Iris pigment epithelial cell (primary cell): Measurements from ENCODE around the gene NTN5.
"Not testable (repeated sequence)": the region's sequence is repeated elsewhere in the genome, so short reads cannot be mapped to it uniquely, and the experiment has no call there.

Source experiments
- DNase-seq: peaks from one replicate; pipeline ENCODE4 v3.0.0-alpha.2; 2011; ENCODE audit warnings: low read depth

Gene NTN5, protein sequence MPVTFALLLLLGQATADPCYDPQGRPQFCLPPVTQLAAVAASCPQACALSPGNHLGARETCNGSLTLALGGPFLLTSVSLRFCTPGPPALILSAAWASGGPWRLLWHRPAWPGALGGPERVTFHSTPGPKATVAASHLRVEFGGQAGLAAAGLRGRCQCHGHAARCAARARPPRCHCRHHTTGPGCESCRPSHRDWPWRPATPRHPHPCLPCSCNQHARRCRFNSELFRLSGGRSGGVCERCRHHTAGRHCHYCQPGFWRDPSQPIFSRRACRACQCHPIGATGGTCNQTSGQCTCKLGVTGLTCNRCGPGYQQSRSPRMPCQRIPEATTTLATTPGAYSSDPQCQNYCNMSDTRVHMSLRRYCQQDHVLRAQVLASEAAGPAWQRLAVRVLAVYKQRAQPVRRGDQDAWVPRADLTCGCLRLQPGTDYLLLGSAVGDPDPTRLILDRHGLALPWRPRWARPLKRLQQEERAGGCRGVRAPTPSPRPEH

DNA sequence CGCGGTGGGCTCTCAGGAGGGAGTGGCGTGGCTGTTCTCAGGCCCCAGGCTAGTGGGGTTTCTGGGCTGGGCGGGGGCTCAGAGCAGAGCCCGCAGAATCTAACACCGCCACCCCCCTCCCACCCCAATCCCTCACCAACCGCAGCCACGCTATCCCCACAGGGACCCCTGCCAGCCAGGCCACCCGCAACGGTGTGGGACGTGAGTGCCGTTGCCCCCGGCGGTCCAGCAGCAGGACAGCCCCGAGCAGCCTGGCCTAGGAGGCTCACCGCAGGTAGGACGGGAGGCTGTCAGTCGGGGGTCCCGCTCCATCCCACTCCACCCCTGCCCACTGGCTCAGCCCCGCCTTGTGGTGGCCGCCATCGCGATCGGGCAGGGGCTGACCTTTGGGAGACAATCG is at the start of gene NTN5:
Gene NTN5 (minus strand): TSS at position 24 of the 400 bp plus-strand sequence. CDS start 2,031 bp downstream, outside the sequence.
- no peak for DNase-seq

DNA sequence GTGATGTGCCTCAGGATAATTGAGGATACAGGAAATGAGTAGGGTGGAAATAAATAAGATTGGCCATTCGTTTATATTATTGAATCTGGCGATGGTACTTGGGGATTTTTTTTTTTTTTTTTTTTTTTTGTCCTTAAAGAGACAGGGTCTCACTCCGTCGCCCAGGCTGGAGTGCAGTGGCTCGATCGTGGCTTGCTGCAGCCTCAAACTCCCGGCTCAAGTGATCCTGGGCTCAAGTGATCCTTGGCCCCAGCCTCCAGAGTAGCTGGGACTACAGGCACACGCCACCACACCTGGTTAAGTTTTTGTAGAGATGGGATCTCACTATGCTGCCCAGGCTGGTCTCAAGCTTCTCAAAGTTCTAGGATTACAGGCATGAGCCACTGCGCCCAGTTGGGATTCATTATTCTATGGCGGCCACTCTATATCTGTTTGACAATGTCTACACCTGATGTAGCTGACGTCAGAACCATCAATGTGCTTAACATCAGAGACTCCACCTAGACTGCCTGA is 49.4 kb upstream of the NTN5 start:
- no peak for DNase-seq

DNA sequence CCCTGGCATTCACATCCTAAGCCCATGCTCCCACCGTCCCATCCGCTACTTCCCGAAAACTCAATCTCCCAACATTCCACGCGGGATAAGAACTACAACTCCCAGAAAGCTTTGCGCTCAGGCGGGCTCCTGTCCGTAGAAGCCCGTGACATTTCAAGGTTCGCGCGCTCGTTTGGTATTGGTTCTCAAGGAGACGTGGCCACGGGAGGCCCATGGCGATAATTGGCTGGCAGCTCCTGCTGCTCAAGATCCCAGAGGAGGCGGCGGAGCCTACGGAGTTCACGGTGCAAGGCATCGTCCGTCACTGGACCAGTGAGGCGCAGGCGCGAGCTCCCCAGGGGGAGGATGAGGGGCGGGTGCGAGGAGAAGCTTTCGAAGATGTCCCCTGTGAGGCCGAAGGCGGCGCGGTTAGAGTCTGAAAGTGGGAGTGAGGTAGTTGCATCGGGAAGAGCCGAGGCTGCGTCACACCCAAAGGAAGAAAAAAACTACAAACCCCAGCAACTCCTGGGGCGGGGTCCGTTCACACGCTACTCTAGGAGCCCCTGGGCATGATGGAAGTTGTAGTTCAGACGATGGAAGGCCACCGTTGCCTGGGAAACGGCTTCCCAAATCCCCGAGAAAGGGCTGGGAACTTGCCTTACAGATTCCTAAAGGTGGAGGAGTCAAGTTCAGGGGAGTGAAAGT is 47.9 kb upstream of the NTN5 start:
- peak; percentile 100 for DNase-seq

DNA sequence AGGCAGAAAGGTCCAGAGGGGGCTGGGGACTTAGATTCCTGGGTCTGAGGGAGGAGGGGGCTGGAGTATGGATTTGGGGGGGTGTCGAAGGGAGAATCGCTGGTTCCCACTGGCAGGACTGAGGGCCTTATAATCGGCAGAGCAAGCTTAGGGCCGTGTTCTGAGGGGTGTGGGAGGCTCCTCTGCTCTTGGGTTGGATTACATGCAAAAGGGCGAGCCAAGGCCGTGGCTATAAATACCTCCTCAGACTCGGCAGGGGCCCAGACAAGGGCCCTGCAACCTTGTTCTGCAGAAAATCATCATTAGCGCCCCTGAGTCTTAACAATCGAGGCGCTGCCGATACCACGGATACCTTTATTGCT is 47.4 kb upstream of the NTN5 start:
- no peak for DNase-seq

DNA sequence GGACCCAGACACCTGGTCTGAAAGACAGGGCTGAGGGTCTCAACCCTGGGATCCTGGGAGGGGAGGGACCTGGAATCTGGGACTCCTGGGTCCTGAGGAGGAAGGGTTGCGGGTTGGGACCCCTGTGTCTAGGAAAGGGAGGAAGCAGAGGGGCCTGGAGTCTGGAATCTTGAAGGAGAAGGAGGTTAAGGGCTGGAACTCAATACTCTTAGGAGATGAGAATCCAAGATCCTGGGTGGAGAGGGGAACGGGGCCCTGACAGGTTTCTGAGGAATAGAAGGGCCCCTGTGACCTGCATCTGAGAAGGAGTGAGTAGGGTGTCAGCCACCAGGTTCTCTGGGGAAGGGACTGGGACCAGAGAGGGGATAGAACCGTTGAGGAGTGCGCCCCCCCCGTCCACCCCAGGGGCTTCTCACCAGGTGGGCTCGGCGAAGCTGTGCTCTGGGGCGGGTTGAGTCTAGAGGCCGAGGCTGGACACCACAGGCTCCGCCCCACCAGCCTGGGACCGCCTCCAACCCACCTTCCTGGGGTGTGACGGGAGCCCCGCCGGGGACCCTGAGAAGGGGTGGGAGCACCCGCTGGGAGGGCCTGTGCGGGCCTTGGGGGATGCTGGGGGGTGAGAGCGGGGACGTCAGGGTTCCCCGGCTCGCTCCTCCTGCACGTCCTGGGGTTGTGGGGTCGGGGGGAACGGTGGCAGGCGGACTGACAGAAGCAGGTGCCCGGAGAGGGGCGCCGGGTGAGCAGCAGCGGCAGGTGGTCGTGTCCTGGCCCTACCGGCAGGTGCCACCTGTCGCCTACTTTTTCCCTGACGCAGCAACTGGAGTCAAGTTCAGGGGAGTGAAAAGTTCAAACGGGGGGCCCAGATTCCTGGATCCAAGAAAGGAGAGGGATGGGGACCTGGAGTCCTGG is 46.7 kb upstream of the NTN5 start, which contains the start of gene MAMSTR:
Gene MAMSTR (minus strand): TSS at position 463 of the 909 bp plus-strand sequence. CDS start 694 bp downstream, outside the sequence.
- no peak for DNase-seq

DNA sequence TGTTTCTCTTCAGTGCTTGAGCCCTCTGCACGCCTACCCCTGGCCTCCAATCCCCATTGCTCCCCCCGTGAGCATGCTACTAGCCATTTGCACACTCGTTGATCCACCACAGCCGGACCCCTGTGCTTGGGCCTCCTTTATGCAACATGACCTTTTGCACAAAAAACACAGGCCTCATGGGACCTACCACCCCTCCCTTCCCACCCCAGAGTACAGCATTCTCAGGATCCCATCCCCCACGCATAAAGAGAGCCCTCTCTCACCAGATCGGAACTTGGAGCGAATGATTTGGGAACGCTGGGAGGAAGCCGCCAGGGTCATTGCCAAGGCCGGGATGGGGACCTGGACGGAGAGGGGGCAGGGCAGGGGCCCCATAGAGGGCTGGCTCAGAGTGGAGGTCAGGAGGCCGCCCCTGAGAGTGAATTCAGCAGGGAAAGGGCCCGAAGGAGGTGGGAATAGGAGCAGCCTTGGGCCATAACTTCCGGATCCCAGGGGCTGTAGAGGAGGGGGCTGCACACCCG is 46.0 kb upstream of the NTN5 start:
- no peak for DNase-seq

DNA sequence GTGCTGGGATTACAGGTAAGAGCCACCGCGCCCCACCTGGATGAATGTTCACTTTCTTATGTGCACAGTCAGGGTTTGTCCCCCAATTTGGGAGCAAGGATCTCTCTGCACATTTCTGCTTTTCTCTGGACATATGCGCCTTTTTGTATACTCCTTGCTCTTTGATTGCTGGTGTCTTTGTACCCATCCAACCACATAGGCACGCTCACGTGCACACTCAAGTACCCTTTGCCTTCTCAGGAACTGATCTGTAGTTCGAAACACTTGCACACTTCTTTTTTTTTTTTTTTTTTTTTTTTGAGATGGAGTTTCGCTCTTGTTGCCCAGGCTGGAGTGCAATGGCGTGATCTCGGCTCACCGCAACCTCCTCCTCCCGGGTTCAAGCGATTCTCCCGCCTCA is 45.3 kb upstream of the NTN5 start:
- DNase-seq = not testable (repeated sequence)

DNA sequence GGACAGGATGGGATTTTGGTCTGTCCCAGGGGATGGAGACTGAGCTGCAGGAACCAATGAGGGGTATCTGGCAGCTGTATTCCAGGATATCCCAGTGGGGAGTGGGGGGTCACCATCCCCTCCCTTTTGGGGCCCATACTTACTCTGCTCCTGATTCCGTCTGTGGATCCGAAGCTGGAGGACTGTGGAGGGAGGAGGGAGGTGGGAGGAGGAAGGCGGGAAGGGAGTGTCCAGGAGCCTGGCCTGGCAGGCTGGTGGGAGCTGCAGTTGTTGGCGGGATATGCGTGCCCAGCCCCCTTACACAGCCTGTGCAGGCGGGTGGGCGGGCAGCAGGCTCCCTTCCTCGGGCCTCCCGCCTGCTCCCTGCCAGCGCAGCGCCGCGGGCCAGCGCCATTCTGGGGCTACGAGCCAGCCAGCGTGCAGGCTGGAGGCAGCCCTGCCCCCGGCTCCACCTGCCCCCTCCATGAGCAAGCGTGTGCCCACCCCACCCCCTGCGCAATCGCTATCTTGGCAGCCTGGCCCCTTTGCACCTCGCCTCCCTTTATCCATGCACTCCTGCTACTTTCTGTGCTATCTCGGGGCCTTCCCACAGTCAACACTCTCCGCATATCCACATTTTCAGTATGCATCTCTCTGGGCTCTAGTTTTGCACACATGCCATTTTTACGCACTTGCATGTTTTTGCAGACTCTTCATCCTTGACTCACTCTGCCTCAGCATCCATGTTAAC is 43.9 kb upstream of the NTN5 start:
- DNase-seq = no peak

DNA sequence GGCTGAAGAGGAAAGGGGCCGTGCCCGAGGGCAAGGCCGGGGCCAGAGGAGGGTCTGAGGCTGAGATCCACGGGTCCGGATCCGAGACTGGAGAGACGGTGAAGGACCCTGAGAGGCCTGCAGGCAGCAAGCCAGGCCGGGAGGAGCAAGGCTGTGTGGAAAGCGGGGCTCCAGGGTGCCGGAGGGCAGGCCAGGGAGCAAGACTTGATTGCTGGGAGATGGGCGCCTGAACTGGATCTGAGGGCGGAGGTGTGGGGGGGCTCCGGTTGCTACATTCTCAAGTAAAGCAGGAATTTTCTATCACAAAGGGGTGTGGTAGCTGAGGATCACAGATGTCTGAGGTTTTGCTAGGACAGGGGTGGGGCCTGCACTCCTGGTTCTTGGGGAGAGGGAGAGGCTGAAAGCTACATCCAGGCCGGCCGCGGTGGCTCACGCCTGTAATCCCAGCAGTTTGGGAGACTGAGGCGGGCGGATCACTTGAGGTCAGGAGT is 42.9 kb upstream of the NTN5 start:
- no peak for DNase-seq

DNA sequence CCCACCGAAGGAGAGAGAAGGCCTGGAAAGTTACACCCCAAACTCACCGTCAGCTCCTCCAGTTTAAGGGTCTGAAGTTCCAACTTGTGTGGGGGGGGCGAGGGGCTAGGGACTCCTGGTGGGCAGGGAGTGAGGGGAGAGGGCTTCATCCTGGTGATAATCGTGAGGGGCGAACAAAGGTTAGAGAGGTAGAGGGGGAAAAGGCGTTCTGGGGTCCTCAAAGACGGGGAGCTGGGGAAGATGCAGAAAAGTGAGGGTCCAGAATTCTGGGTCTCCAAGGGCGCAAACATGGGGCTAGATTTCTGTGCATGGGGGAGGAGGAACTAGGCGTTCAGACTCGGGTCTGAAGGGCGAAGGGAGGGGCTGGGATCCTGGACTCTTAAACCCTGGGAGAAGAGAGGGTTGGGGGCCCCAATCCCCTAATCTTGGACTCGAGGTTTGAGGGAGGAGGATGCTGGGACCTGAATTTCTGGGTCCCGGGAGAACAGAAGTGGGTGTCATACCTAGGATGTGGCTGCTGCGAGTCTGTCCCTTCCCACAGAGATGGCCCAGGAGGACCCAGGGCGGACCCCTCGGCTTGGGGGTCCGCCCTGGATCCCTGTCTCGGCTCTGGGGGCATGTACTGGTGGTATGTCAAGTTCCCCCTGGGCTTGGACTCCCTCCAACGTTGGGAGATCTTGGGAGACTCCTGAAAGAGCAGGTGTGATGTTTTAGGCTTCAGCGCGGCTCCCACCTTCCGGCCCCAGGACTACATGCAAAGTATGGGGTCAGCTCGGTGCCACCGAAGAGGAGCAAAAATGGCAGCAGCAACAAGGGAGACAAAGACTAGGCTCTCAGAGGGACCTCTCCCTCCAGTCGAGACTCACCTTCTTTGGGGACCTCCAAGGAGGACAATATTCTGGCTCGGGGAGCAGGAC is 42.2 kb upstream of the NTN5 start:
- no peak for DNase-seq

DNA sequence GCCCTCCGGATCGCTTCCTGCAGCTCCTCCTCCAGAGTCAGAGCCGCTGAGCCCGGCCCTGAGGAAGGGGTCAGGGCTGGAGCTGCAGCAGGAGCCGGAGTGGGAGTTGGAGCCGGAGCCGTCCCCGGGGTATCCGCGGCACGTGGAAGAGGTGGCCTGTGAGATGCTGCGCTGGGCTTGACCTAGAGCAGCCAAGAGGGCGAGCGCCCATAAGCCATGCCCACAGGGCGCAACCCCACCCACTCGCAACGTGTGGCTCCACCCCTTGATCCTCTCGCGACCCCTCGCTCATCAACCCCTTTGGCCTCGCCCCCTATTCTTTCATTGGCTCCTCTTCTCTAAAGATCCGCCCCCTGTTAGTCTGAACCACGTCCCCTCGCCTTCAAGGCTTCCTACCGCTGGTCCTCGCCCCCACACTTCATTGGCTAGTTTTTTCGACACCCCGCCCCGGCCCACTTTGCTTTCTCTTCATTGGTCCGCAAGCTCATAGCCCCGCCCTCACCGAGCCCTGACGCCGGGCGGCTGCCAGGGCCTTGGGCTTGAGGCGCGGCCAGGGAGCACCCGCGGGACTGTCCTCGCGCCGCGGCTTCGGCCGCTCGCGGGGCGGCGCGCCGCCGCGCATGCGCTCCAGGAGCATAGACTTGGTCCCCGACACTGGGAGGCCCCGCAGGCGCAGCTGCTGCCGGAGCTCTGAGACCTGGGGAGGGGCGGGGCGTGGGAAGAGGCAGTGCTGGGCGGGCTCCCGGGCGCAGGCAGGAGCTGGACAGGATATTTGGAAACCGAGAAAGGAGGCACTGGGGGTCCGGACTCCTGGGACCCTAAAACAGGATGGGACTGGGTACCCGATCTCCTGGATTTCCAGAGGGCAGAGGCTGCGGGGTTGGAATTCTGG is 41.3 kb upstream of the NTN5 start:
- DNase-seq = peak; percentile 100

DNA sequence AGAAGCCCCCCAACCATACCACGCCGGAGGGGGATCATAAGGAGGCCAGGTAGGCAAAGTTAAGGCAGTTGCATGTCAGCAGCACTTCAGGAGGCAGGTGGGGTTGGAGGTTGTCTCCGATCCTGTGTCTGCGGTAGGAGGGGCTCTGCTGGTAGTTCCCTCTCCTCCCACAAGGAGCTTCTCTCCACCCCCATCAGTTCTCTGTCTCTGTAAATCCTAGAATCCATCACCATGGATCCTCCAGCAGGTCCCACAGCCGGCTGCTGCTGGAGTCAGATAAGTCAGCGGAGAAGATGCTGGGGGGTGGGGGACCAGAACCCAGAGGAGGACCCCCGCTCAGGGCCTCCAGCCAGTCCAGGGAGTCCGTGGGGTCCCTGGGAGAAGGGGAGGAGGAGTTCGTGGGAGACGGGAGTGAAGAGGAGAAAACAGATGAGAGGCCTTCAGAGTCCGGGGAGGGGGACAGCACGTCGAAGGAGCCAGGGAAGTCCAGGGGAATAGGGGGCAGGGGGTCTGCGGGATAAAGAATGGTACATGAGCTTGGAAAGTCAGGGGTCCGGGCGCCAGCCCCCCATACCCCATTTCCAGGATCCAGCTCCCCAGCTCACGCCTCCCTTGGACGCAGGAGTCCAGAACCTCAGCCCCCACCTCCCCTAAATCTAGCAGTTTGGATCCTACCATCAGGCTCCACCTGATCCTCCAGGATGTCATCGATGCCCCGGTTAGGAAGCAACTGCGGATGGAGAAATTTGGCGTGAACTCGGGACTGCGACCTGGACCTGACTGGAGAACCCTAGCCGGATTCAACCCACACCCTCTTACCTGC is 40.4 kb upstream of the NTN5 start:
- DNase-seq = peak; percentile 51

DNA sequence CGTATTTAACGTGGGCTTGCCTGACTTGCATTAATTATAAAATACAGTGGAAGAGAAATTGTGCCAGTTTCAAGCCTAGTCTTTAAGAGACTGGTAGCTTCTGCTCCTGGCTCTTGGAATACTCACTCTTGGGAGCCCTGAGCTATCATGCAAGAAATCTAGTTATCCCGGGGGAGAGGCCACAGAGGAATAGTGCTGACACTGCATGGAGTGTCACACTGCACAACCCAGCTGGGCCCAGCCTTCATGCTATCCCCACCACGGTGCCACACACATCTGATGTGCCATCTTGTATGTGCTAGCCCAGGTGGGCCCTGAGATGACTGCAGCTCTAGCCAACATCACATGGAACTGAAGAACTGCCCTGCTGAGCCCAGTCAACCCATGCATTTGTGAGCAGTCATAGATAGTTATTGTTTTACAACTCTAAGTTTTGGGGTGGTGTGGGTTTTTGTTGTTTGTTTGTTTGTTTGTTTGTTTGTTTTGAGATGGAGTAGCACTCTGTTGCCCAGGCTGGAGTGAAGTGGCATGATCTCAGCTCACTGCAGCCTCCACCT is 38.4 kb upstream of the NTN5 start:
- DNase-seq = no peak

DNA sequence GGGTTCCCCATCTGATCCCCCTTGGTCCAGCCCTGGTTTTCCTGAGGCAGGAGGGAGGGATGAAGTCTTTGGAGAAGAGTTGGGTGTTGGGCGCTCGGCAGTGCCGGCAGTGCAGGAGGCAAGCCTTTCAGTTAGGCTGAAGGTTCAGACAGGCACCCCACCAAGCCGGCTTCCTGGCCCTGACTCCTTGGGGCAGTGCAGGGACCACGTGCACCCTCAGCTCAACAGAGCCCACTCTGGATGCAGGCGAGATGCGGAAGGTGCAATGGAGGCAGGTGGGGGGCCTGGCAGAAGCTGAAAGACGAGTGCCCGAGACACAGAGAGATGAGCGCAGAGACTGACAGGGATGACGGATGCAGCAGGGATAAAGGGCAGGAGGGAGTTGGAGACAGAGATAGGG is 35.7 kb upstream of the NTN5 start:
- no peak for DNase-seq

DNA sequence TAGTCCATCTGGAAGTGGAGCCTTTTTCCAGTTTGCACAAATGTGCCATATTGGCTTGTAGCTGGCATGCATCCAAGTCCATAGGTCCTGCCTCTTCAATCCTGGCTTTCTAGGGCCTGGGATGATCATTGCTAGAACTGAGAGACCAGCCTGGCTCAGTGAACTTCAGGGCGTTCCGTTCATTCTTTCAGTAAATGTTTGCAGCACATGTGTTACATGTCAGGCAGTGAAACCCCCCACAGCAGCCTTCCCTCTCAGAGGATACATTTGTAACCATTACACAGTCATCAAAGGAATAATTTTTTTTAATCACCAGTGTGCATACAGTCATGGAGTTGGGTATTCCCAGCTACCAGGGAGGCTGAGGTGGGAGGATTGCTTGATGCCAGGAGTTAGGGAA is 32.6 kb upstream of the NTN5 start:
- no peak for DNase-seq

DNA sequence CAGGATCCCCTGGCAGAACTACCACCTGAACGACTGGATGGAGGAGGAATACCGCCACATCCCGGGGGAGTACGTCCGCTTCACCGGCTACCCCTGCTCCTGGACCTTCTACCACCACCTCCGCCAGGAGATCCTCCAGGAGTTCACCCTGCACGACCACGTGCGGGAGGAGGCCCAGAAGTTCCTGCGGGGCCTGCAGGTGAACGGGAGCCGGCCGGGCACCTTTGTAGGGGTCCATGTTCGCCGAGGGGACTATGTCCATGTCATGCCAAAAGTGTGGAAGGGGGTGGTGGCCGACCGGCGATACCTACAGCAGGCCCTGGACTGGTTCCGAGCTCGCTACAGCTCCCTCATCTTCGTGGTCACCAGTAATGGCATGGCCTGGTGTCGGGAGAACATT is 30.5 kb upstream of the NTN5 start:
- no peak for DNase-seq

DNA sequence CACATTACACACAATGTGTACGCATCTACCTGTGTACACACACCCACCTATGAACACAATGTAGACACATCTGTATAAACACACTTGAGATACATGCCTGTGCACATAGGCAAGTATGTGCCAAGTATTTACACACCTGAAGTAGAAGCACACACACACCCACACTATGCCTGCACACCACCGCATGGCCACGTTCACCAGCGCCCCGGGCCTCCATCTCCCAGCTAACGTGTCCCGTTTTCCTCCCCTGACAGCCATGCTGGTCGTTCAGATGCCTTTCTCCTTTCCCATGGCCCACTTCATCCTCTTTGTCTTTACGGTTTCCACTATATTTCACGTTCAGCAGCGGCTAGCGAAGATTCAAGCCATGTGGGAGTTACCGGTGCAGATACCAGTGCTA is 29.9 kb upstream of the NTN5 start:
- no peak for DNase-seq

DNA sequence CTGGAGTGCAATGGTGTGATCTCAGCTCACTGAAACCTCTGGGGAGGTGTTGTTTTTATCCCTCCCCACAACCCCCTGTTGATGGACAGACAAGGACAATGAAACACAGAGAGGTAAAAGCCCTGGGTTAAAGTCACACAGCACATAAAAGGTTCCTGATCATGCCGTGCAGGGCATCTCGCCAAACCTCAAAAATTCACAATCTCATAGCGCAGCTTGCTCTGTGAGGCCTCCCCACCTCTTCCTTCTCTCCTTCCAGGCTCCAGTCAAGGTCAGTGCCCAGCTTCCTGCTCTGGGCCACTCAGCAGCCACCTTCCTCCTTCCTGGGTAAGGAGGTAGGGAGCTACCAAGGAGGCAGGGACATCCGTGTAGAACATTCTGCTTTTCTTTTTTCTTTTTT is 25.2 kb upstream of the NTN5 start:
- peak; percentile 76 for DNase-seq
